Measurements from ENCODE around the gene LCTL. TPM values are rescaled to one million over a fixed set of nuclear protein-coding genes. Genes with fewer than 3 reads are reported as not detected.

LCTL gene, protein sequence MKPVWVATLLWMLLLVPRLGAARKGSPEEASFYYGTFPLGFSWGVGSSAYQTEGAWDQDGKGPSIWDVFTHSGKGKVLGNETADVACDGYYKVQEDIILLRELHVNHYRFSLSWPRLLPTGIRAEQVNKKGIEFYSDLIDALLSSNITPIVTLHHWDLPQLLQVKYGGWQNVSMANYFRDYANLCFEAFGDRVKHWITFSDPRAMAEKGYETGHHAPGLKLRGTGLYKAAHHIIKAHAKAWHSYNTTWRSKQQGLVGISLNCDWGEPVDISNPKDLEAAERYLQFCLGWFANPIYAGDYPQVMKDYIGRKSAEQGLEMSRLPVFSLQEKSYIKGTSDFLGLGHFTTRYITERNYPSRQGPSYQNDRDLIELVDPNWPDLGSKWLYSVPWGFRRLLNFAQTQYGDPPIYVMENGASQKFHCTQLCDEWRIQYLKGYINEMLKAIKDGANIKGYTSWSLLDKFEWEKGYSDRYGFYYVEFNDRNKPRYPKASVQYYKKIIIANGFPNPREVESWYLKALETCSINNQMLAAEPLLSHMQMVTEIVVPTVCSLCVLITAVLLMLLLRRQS
- total RNA-seq, result 17.3 TPM

DNA sequence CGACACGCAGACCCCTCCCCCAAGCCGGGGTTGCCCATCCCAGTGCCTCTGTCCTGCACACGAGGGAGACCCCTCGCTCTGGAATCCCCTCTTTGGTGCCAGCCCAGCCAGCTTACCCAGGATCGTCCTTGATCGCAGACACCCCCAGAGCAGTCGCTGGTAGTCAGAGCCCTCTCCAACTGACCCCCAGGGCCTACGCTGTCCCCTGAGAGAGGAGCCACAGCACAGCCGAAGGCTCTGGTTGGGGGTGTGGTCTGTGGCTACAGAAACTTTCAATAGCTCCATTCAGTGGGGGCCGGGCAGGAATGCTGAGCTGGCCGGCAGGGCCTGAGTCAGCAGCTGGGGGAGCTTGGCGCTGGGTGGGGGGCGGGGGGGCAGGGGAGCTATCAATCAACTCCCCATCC lies at the start of gene LCTL:
Gene LCTL (minus strand): TSS at position 258 of the 404 bp plus-strand sequence. CDS start 633 bp downstream, outside the sequence.

DNA sequence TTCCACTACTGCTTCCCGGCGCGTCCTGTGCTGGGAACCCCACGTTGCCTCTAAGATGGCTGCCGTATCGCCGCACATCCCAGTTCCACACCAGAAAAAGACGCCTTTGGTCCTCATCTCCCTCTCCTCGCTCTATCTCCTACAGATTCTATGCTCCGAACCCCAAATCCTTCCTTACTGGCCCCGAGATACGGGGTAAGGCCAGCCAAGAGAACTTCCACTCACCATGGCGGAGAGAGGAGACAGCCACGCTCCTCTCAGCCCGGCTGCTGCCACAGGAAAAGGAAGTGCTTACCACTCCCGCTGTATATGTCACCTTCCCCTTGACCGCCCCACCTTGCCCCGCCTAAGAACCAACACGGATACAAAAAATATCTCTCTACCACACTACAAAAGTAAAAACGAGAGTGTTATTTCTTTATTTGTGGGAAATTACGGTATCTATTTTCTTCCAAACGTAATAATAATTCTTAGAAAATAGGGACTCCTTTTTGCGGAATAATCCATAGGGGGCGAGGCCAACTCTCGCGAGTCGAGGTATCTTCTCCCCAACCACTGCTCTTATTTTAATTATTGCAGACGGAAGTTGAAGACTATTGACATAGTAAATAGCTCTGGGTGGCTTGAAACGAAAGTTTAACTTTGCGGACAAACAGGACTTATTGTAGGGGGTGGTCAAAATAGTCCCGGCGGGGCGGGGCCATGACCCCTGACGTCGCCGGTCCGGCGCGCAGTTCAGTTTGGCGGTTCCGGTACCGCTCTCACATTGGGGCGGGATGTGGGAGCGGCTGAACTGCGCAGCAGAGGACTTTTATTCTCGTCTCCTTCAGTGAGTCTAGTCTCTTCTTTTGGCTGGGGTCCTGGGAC lies 61.0 kb downstream of the LCTL start, which contains the start of the genes RPL4 and ZWILCH:
Gene RPL4 (minus strand): TSS at position 293 of the 867 bp plus-strand sequence. CDS start 65 bp downstream, at position 228.
Gene ZWILCH (plus strand): TSS at position 764 of the 867 bp plus-strand sequence. CDS start 13 bp downstream, at position 777.

Other genes starting within 250 kb of the LCTL start
- gene TIPIN, start 209.3 kb downstream of the LCTL start, total RNA-seq, result 23.7 TPM
- 27.0 TPM for gene MAP2K1, start 179.1 kb downstream of the LCTL start, total RNA-seq
- 28.8 TPM for gene SNAPC5, start 68.2 kb downstream of the LCTL start, total RNA-seq
- 3,215 TPM for gene RPL4, start 61.1 kb downstream of the LCTL start, total RNA-seq
- 18.3 TPM for gene ZWILCH, start 60.7 kb downstream of the LCTL start, total RNA-seq
- 21.2 TPM for gene SMAD6, start 136.2 kb upstream of the LCTL start, total RNA-seq